Liver (tissue), 9 donors: ENCODE results near the gene FLNC. TPM values are rescaled to one million over a fixed set of nuclear protein-coding genes. Genes with fewer than 3 reads are reported as not detected.

Experiments
- DNase-seq: peaks from one replicate; pipeline ENCODE4 v3.0.0-alpha.2; 2017; ENCODE audit warnings: low spot score
- H3K27ac ChIP-seq, 2 donors: one replicate each; pipeline ENCODE4 v1.7.0; 2013; ENCODE audit warnings: inconsistent platforms in 2 of 2, low read length in 2 of 2, control low read depth in 1 of 2, low read depth in 1 of 2, mild to moderate bottlenecking in 1 of 2
- H3K27me3 ChIP-seq, 4 donors: one replicate each; pipeline versions ENCODE4 v1.6.1 to v1.7.0; 2013; ENCODE audit warnings: low read length in 3 of 4, inconsistent platforms in 1 of 4, mild to moderate bottlenecking in 1 of 4, moderate library complexity in 1 of 4; ENCODE audit not compliant: control insufficient read depth in 4 of 4, insufficient read depth in 4 of 4
- H3K36me3 ChIP-seq, 4 donors: one replicate each; pipeline versions ENCODE4 v1.6.1 to v1.7.0; 2013; ENCODE audit warnings: low read length in 3 of 4, mild to moderate bottlenecking in 3 of 4, low read depth in 1 of 4, moderate library complexity in 1 of 4; ENCODE audit not compliant: control insufficient read depth in 4 of 4, insufficient read depth in 3 of 4
- H3K4me1 ChIP-seq, 4 donors: one replicate each; pipeline versions ENCODE4 v1.6.1 to v1.7.0; 2013; ENCODE audit warnings: low read length in 3 of 4, mild to moderate bottlenecking in 3 of 4, moderate library complexity in 1 of 4; ENCODE audit not compliant: control insufficient read depth in 4 of 4, insufficient read depth in 4 of 4
- H3K4me3 ChIP-seq, 3 donors: one replicate each; pipeline versions ENCODE4 v1.6.1 to v1.7.0; 2013; ENCODE audit warnings: low read length in 3 of 3, control low read depth in 1 of 3, low read depth in 1 of 3, mild to moderate bottlenecking in 1 of 3
- H3K9ac ChIP-seq, 2 donors: one replicate each; pipeline ENCODE4 v1.7.0; 2013; ENCODE audit warnings: low read length in 2 of 2, mild to moderate bottlenecking in 2 of 2, moderate library complexity in 2 of 2, control low read depth in 1 of 2, low read depth in 1 of 2
- H3K9me3 ChIP-seq, 4 donors: one replicate each; pipeline versions ENCODE4 v1.6.1 to v1.7.0; 2013; ENCODE audit warnings: low read length in 3 of 4; ENCODE audit not compliant: control insufficient read depth in 4 of 4
- CTCF ChIP-seq: fragments of 150-350 bp; IDR thresholded peaks from 2 replicates; pipeline ENCODE4 v1.5.1; 2017; ENCODE audit warnings: improper control_type of control experiment, low read depth, low read length; ENCODE audit not compliant: missing input control
- EGR1 ChIP-seq, 2 donors: IDR thresholded peaks; 2 replicates each; pipeline ENCODE4 v1.6.1; 2016 to 2018; ENCODE audit warnings: antibody characterized with exemption in 2 of 2, low read depth in 2 of 2
- FOXA1 ChIP-seq: IDR thresholded peaks from 2 replicates; pipeline ENCODE4 v1.6.1; 2016; ENCODE audit warnings: antibody characterized with exemption
- FOXA2 ChIP-seq: IDR thresholded peaks from 2 replicates; pipeline ENCODE4 v1.6.1; 2016; ENCODE audit warnings: antibody characterized with exemption
- GABPA ChIP-seq, 2 donors: IDR thresholded peaks in 1 of 2; conservative IDR thresholded peaks in 1 of 2; 2 replicates each; pipeline ENCODE4 v1.6.1; 2016; ENCODE audit warnings: antibody characterized with exemption in 2 of 2, mild to moderate bottlenecking in 1 of 2, moderate library complexity in 1 of 2
- HNF4A ChIP-seq, 2 donors: conservative IDR thresholded peaks; 2 replicates each; pipeline ENCODE4 v1.6.1; 2016; ENCODE audit warnings: antibody characterized with exemption in 2 of 2, mild to moderate bottlenecking in 2 of 2
- HNF4G ChIP-seq: IDR thresholded peaks from 2 replicates; pipeline ENCODE4 v1.6.1; 2016; ENCODE audit warnings: antibody characterized with exemption
- JUND ChIP-seq, 2 donors: IDR thresholded peaks; 2 replicates each; pipeline ENCODE4 v1.6.1; 2016; ENCODE audit warnings: antibody characterized with exemption in 2 of 2
- NR2F2 ChIP-seq: IDR thresholded peaks from 2 replicates; pipeline ENCODE4 v1.6.1; 2016; ENCODE audit warnings: antibody characterized with exemption
- RAD21 ChIP-seq, 2 donors: IDR thresholded peaks; 2 replicates each; pipeline ENCODE4 v1.6.1; 2016; ENCODE audit warnings: antibody characterized with exemption in 2 of 2, mild to moderate bottlenecking in 2 of 2
- REST ChIP-seq: IDR thresholded peaks from 2 replicates; pipeline ENCODE4 v1.6.1; 2016; ENCODE audit warnings: antibody characterized with exemption, mild to moderate bottlenecking
- RXRA ChIP-seq, 2 donors: IDR thresholded peaks; 2 replicates each; pipeline ENCODE4 v1.6.1; 2017 to 2018; ENCODE audit warnings: antibody characterized with exemption in 2 of 2, mild to moderate bottlenecking in 1 of 2
- SP1 ChIP-seq: IDR thresholded peaks from 2 replicates; pipeline ENCODE4 v1.6.1; 2018; ENCODE audit warnings: antibody characterized with exemption, mild to moderate bottlenecking
- TAF1 ChIP-seq: conservative IDR thresholded peaks from 2 replicates; pipeline ENCODE4 v1.6.1; 2016; ENCODE audit warnings: antibody characterized with exemption, mild to moderate bottlenecking
- YY1 ChIP-seq: IDR thresholded peaks from 2 replicates; pipeline ENCODE4 v1.6.1; 2016; ENCODE audit warnings: antibody characterized with exemption, mild to moderate bottlenecking
- WGBS: extraction: QIAGEN DNeasy Blood & Tissue Kit; methylation state at CpG from one replicate; pipeline ENCODE4 v1.1.7; 2013; 5-methylcytosine and 5-hydroxymethylcytosine counted together
- polyA plus RNA-seq, 2 donors: library from polyadenylated mRNA; stranded (reverse) in 1 of 2; unstranded in 1 of 2; fragments of 200-250 nt in 1 of 2; fragments of >200 nt in 1 of 2; fragmentation: Nextera tagmentation in 1 of 2; extraction: Ambion mirVana in 1 of 2; gene quantifications; one replicate each; pipeline versions ENCODE4 v1.2.1 to v1.2.3, GENCODE V29; 2013 to 2015
- total RNA-seq, 2 donors: library from RNA; depleted of rRNA; stranded (reverse); fragments of >200 nt; gene quantifications; one replicate each; pipeline ENCODE4 v1.2.3, GENCODE V29; 2014
- TF ChIP-seq, protein P1 (sequence below): IDR thresholded peaks from 2 replicates; pipeline ENCODE4 v1.6.1; 2016; ENCODE audit warnings: antibody characterized with exemption
- TF ChIP-seq, protein P2 (sequence below): IDR thresholded peaks from 2 replicates; pipeline ENCODE4 v1.6.1; 2016; ENCODE audit warnings: antibody characterized with exemption
- TF ChIP-seq, protein P3 (sequence below): IDR thresholded peaks from 2 replicates; pipeline ENCODE4 v1.6.1; 2016; ENCODE audit warnings: antibody characterized with exemption
- donor health status: healthy.
- donor health status: healthy.
- donor health status: healthy.
- donor health status: healthy.
- donor health status: healthy.

Gene FLNC
- total and polyA plus RNA-seq, 4 donors = 0.03 to 2.3 (median 0.53) TPM

GRCh38 chr7:128876586-128876977 is 46.4 kb downstream of the FLNC start:
- no peak for DNase-seq
- Histone ChIP-seq H3K4me1 (peaks cover 0 to 7% (median 0%) of the 10 kb centered on the region in 4 donors), H3K9ac (no peak overlapping the region)

More at GRCh38 chr7:128876586-128876977, 46.4 kb downstream of the FLNC start:
- H3K4me3 ChIP-seq = no peak overlapping the region
- 89% methylated on average over 5 of the region's 5 CpGs for WGBS
- H3K9me3 ChIP-seq = no peaks in the 10 kb centered on the region
- H3K27me3 ChIP-seq = no peaks in the 10 kb centered on the region
- TF ChIP-seq REST (no peak), GABPA (IDR thresholded peaks at IDR 0.05 in 1 of 2, conservative IDR thresholded peaks at IDR 0.05 in 1 of 2) (no peak), SP1 (no peak), FOXA2 (no peak), RXRA (IDR thresholded peaks at IDR 0.05) (no peak), HNF4G (no peak), TAF1 (no peak), YY1 (no peak), JUND (IDR thresholded peaks at IDR 0.05) (no peak), NR2F2 (no peak), RAD21 (IDR thresholded peaks at IDR 0.05) (no peak), HNF4A (conservative IDR thresholded peaks at IDR 0.05) (no peak), CTCF (no peak), EGR1 (IDR thresholded peaks at IDR 0.05; ENCODE audit: low read depth in 2 of 2) (no peak), FOXA1 (no peak)
- TF ChIP-seq, protein P1, sequence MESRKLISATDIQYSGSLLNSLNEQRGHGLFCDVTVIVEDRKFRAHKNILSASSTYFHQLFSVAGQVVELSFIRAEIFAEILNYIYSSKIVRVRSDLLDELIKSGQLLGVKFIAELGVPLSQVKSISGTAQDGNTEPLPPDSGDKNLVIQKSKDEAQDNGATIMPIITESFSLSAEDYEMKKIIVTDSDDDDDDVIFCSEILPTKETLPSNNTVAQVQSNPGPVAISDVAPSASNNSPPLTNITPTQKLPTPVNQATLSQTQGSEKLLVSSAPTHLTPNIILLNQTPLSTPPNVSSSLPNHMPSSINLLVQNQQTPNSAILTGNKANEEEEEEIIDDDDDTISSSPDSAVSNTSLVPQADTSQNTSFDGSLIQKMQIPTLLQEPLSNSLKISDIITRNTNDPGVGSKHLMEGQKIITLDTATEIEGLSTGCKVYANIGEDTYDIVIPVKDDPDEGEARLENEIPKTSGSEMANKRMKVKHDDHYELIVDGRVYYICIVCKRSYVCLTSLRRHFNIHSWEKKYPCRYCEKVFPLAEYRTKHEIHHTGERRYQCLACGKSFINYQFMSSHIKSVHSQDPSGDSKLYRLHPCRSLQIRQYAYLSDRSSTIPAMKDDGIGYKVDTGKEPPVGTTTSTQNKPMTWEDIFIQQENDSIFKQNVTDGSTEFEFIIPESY = no peak
- TF ChIP-seq, protein P2, sequence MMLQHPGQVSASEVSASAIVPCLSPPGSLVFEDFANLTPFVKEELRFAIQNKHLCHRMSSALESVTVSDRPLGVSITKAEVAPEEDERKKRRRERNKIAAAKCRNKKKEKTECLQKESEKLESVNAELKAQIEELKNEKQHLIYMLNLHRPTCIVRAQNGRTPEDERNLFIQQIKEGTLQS = no peak
- TF ChIP-seq, protein P3, sequence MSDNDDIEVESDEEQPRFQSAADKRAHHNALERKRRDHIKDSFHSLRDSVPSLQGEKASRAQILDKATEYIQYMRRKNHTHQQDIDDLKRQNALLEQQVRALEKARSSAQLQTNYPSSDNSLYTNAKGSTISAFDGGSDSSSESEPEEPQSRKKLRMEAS = no peak
- no peak overlapping the region for H3K27ac ChIP-seq
- no peaks in the 10 kb centered on the region for H3K36me3 ChIP-seq
